ENCODE measurements around the gene KRTAP2-2. TPM values are rescaled to one million over a fixed set of nuclear protein-coding genes. Genes with fewer than 3 reads are reported as not detected.

KRTAP2-2 gene
- total RNA-seq, 2 donors from 2014 or later, result not detected

DNA sequence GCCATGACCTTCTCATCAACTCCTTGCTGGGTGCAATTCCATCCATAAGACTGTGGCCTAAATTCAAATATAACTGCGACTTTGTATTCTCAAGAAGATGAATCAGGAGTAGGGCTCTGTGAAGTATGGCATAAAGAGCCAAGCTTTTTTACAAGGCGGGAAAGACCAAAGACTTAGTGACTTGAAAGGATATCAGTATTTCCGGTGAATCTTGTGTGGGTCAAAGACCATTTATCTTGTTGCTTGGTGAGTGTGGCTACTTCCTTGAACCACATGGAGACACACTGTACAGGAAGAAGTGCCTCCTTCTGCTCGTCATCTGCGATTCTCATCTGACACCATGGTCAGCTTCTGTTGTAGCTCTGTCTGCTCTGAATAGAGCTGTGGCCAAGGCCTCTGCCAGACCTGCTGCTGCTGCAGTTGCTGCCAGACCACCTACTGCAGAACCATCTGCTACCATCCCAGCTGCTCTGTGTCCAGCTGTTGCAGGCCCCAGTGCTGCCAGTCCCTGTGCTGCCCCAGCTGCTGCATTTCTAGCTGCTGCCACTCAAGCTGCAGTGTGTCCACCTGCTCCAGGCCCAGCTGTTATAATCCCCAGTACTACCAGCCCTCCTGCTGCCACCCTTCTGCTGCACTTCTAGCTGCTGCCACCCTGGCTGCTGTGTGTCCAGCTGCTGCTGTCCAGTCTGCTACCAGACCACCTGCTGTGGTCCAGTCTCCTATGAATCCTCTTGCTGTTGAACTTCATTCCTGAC lies 16.8 kb upstream of the KRTAP2-2 start:
- H3K9ac ChIP-seq (ENCODE audit: extremely low read depth, low read length, poor library complexity, severe bottlenecking), result no peak overlapping the region
- DNase-seq, result no peak
- no peaks in the 10 kb centered on the region for H3K9me3 Mint-ChIP-seq
- H3K4me3 ChIP-seq (ENCODE audit: low read length), result no peak overlapping the region
- no peak overlapping the region for H3K27ac ChIP-seq (ENCODE audit: low read depth, low read length)
- no peak overlapping the region for H3K4me3 Mint-ChIP-seq
- no peak overlapping the region for H3K27ac Mint-ChIP-seq
- TF ChIP-seq, protein P1, sequence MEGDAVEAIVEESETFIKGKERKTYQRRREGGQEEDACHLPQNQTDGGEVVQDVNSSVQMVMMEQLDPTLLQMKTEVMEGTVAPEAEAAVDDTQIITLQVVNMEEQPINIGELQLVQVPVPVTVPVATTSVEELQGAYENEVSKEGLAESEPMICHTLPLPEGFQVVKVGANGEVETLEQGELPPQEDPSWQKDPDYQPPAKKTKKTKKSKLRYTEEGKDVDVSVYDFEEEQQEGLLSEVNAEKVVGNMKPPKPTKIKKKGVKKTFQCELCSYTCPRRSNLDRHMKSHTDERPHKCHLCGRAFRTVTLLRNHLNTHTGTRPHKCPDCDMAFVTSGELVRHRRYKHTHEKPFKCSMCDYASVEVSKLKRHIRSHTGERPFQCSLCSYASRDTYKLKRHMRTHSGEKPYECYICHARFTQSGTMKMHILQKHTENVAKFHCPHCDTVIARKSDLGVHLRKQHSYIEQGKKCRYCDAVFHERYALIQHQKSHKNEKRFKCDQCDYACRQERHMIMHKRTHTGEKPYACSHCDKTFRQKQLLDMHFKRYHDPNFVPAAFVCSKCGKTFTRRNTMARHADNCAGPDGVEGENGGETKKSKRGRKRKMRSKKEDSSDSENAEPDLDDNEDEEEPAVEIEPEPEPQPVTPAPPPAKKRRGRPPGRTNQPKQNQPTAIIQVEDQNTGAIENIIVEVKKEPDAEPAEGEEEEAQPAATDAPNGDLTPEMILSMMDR (conservative IDR thresholded peaks at IDR 0.05), result no peak
- WGBS, 2 experiments (ENCODE audit: insufficient coverage in 1 of 2, insufficient read length in 1 of 2), result 92 to 96% methylated on average over 5 of the region's 5 CpGs
- no peaks in the 10 kb centered on the region for H3K9me3 ChIP-seq (ENCODE audit: control insufficient read depth, low read length)
- H3K4me1 ChIP-seq (ENCODE audit: control insufficient read depth, insufficient read depth, low read length), result no peaks in the 10 kb centered on the region
- peaks cover 3% of the 10 kb centered on the region for H3K27me3 Mint-ChIP-seq (ENCODE audit: insufficient read depth)
- no peaks in the 10 kb centered on the region for H3K27me3 ChIP-seq (ENCODE audit: control insufficient read depth, insufficient read depth, low read length, poor library complexity, severe bottlenecking)
- H3K4me1 Mint-ChIP-seq, result no peaks in the 10 kb centered on the region
- no peaks in the 10 kb centered on the region for H3K36me3 ChIP-seq (ENCODE audit: control insufficient read depth, insufficient read depth, low read length)
- H3K36me3 Mint-ChIP-seq (ENCODE audit: low read depth), result no peaks in the 10 kb centered on the region

DNA sequence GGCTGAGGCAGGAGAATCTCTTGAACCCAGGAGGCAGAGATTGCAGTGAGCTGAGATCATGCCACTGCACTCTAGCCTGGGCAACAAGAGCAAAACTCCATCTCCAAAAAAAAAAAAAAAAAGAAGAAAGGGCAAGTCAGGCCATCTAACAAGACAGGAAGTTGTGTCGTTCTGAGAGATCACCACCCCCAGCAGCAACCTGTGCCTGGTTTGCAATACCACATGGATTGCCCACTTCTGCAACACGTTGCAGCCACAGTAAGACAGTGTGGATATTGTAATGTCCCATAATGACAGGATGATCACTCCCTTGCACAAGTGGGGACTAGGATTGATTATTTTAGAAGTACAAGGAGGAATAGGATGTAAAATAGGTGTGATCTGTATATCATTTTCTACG lies 14.0 kb upstream of the KRTAP2-2 start:
- H3K36me3 Mint-ChIP-seq (ENCODE audit: low read depth), result no peaks in the 10 kb centered on the region
- DNase-seq, result no peak
- no peaks in the 10 kb centered on the region for H3K27me3 ChIP-seq (ENCODE audit: control insufficient read depth, insufficient read depth, low read length, poor library complexity, severe bottlenecking)
- no peaks in the 10 kb centered on the region for H3K4me1 ChIP-seq (ENCODE audit: control insufficient read depth, insufficient read depth, low read length)
- no peak overlapping the region for H3K9ac ChIP-seq (ENCODE audit: extremely low read depth, low read length, poor library complexity, severe bottlenecking)
- no peaks in the 10 kb centered on the region for H3K36me3 ChIP-seq (ENCODE audit: control insufficient read depth, insufficient read depth, low read length)
- TF ChIP-seq, protein P1 (conservative IDR thresholded peaks at IDR 0.05), result no peak
- H3K27ac Mint-ChIP-seq, result no peak overlapping the region
- no peak overlapping the region for H3K27ac ChIP-seq (ENCODE audit: low read depth, low read length)
- WGBS, 2 experiments (ENCODE audit: insufficient coverage in 1 of 2, insufficient read length in 1 of 2), result 88 to 89% methylated on average over 3 of the region's 3 CpGs
- H3K9me3 ChIP-seq (ENCODE audit: control insufficient read depth, low read length), result no peaks in the 10 kb centered on the region
- no peaks in the 10 kb centered on the region for H3K9me3 Mint-ChIP-seq
- no peak overlapping the region for H3K4me3 Mint-ChIP-seq
- H3K4me3 ChIP-seq (ENCODE audit: low read length), result no peak overlapping the region
- no peaks in the 10 kb centered on the region for H3K4me1 Mint-ChIP-seq
- no peaks in the 10 kb centered on the region for H3K27me3 Mint-ChIP-seq (ENCODE audit: insufficient read depth)

DNA sequence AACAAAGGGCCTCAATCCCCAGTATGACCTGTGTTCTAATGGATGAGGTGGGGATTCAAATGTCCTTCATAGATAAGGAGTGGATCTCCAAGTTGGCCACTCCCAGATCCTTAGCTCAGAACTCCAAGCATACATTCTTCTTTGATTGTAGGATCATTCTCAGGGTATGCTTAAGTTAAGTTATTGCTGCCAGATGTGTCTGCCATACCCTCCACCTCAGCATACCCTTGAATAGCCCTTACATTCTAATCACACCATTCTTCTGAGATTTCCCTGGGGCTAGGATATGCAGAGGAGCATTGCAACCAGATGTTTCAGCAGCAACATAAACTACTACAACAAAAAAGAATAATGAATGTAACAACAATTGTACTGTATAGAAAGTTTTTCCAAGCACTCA lies 12.3 kb upstream of the KRTAP2-2 start:
- TF ChIP-seq, protein P1 (conservative IDR thresholded peaks at IDR 0.05), result no peak
- H3K4me1 ChIP-seq (ENCODE audit: control insufficient read depth, insufficient read depth, low read length), result no peaks in the 10 kb centered on the region
- H3K4me1 Mint-ChIP-seq, result no peaks in the 10 kb centered on the region
- H3K27ac ChIP-seq (ENCODE audit: low read depth, low read length), result no peak overlapping the region
- H3K27ac Mint-ChIP-seq, result no peak overlapping the region
- H3K36me3 ChIP-seq (ENCODE audit: control insufficient read depth, insufficient read depth, low read length), result no peaks in the 10 kb centered on the region
- no peak overlapping the region for H3K4me3 ChIP-seq (ENCODE audit: low read length)
- no peaks in the 10 kb centered on the region for H3K36me3 Mint-ChIP-seq (ENCODE audit: low read depth)
- no peak overlapping the region for H3K9ac ChIP-seq (ENCODE audit: extremely low read depth, low read length, poor library complexity, severe bottlenecking)
- no peaks in the 10 kb centered on the region for H3K27me3 ChIP-seq (ENCODE audit: control insufficient read depth, insufficient read depth, low read length, poor library complexity, severe bottlenecking)
- no peak for DNase-seq
- no peaks in the 10 kb centered on the region for H3K9me3 Mint-ChIP-seq
- H3K27me3 Mint-ChIP-seq (ENCODE audit: insufficient read depth), result no peaks in the 10 kb centered on the region
- no peaks in the 10 kb centered on the region for H3K9me3 ChIP-seq (ENCODE audit: control insufficient read depth, low read length)
- H3K4me3 Mint-ChIP-seq, result no peak overlapping the region
